ENCODE data around the gene NBEA.

NBEA gene

GRCh38 chr13:35567406-35567980 lies 625.4 kb downstream of the NBEA start:
- DNase-seq (ENCODE audit: low read depth in 2 of 2) = no peak

GRCh38 chr13:35573639-35574038 lies 631.6 kb downstream of the NBEA start:
- DNase-seq (ENCODE audit: low read depth in 2 of 2) = no peak

DNA sequence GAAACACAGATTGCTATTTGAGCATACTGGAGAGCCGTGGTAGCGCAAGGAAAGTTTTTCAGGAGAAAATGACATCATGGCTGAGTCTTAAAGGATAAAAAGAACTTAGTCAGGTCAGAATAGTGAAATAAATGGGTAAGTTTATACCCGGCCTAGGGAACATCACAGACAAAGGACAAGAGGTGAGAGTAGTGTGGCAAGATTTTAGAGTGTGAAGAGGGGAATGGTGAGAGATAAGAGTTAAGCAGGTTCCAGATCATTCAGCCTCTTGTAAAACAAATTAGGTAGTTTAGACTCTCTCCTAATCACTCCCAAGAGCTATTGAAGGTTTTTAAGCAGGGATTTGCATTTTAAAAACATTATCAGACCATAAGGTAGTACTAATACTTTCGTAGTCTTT lies 650.4 kb downstream of the NBEA start:
- DNase-seq (ENCODE audit: low read depth in 2 of 2) = no peak

GRCh38 chr13:35593651-35594050 lies 651.6 kb downstream of the NBEA start:
- DNase-seq (ENCODE audit: low read depth in 2 of 2) = no peak

DNA sequence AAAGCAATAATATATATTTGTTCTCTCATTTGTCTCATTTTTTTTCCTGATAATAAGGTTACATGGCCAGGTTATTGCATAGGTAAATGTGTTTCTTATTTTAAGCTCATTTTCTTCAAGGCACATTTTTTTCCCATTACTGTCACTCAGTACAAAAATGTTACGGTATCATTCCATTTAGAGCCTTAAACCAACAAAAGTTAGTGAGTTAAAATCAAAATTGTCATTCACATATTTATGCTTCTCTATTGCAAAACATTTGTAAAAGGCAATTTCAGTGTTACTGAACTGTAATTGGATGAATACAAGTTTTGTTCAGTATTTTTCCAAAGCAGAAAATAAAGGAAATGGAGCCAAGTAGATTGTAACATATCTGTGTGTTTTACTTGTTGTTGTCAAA lies 652.0 kb downstream of the NBEA start:
- no peak for DNase-seq (ENCODE audit: low read depth in 2 of 2)

DNA sequence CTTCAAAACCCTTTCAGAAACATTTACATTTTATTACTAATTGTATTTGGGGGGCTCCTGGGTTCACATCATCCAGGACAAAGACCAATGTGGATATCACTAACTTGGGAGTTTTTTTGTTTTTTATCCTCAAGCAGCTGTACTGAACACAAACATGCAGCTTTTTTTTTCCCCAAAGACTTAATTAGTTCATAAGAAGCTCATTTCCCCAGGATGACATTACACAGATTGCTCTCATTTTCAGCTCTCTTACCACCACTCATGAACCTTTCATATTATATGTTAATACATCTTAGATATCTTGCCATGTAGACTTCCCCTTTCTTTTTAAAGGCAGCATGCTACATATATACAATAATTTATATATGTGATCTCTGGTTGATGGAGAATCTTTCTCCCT lies 653.1 kb downstream of the NBEA start:
- DNase-seq (ENCODE audit: low read depth in 2 of 2) = no peak

DNA sequence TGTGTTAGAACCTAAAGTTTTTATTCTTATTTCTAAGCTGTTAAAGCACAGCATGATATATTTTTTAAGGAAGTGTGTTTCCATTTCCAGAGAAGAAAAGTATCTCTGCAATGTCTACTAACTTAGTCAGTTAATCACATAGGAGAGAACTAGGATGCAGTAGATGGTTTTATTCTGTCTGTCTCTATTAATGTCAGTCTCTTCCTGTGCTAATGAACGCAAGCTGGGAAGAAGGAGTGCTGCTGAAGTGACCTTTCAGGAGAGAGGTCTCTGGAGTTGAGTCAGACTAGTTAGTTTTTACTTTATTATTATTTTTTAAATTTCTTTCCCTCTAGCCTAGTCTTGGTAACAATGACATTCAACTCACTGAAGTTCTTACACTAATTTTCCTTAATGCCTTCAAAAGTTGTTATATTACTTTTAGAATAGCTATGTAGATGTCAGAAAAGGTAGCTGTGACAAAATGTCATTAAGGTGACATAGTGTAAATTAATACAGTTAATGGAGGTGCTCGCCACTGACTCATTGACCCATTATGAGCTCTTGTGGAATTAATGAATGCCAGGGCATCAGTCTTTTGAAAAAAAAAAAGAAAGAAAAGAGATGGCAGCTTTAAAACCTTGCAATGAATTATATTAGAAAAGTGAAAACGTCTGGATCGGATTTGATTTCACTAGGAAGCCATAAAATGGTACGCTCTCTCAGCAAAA lies 654.4 kb downstream of the NBEA start:
- DNase-seq (ENCODE audit: low read depth in 2 of 2) = no peak

- DNase-seq (ENCODE audit: low read depth in 2 of 2) = no peak
Measured at GRCh38 chr13:35597451-35597850, 655.4 kb downstream of the NBEA start.

GRCh38 chr13:35598233-35598632 lies 656.2 kb downstream of the NBEA start:
- no peak for DNase-seq (ENCODE audit: low read depth in 2 of 2)

DNA sequence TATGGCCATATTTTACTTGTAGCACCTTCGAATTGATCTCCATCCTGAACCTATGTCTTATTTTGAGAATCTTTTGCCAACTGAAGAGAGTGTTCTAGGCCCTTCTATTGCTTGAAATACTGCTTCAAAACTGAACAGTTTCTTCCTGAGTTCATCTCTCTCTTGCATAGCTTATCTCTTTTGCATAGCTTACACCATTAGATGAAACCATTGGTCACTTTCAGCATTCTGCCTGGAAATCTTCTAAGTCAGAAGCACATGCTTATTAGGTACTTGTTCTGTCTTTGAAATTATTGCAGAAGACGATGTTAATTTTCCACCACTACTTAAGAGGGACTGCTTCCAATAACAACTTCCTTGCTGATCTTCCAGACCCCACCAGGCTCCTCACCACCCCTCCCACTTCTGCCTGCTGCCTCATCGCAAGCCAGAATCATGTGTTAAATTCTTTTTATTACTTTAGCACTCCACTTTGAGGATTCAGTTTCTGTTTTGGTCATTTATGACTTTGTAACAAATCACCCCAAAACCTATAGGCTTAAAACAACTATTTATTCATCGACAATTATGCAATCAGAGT lies 656.8 kb downstream of the NBEA start:
- DNase-seq (ENCODE audit: low read depth in 2 of 2) = no peak

- DNase-seq (ENCODE audit: low read depth in 2 of 2) = no peak
Measured at GRCh38 chr13:35599384-35599783, 657.3 kb downstream of the NBEA start.

- peak; percentile 23 to 30 for DNase-seq (ENCODE audit: low read depth in 2 of 2)
Measured at GRCh38 chr13:35600137-35600536, 658.1 kb downstream of the NBEA start.

DNA sequence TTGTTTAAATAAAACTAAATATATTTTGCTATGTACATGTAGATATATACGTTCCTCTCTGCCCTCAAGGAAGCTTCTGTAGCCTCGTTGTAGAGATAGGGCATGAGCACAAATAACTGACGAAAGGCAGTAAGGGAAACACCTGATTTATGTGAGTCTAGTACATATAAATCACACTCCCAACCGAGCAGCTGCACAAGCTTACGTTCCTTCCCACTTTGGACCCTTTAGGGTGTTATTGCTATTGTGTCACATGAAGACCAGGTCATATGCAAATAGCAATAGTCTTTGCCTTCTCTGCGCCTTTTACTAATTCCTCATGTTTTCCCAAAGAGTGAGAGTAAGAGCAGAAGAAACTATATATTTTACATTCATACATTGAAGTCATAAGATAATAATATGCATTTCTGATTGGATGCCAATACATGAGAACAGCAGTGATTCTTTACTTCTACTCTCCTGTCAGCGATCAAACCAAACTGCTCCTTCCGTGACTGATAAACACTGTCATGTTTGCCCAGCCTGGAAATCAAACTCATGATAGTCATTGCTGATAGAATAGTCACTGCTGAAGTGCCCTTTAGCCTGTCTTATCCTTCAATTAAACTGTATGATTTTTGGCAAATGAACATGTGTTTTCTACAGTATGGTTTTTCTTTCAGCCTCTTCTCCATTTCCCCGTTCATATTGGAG lies 661.7 kb downstream of the NBEA start:
- no peak for DNase-seq (ENCODE audit: low read depth in 2 of 2)

DNA sequence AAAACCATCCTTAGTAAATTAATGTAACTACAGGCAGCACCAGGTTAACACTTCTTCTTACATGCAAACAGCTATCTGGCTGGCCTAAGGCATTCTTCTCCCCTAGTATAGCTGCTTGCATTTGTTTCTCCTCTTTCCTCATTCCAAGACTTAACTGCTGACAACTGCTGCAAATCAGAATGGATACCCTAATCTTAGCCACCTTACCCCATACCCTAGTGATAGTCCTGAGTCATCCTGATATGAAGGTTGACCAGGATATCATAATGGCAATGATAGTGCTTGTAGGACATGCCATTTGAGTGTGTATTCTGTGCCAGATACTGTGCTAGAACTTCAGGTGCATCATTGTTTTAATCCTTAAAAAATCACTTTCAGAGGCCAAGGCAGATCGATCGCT lies 672.6 kb downstream of the NBEA start:
- no peak for DNase-seq (ENCODE audit: low read depth in 2 of 2)

GRCh38 chr13:35617420-35617819 lies 675.4 kb downstream of the NBEA start:
- DNase-seq (ENCODE audit: low read depth in 2 of 2) = no peak

DNA sequence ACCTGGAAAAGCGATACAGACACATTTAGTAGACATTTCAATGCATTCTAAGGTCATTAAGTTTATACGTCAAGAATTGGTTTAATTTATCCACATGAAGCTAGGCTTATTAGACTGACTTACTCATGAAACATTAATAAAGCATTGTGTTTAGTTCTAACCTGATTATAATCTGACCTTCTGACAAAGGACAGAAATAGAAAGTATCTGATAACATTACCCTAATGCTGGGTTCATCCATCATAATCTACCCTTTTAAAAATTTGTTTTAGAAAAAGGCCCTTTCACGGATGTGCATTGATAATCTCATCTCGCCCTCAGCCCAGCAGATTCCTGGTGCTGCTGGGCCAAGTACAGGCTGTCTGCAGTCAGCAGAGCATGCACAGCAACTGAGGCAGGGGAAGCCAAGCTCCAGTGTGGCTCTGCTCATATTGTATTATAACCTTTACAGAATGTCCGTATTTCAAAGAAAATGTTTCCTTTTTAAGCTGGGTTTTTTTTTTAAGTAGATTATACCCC lies 676.6 kb downstream of the NBEA start:
- no peak for DNase-seq (ENCODE audit: low read depth in 2 of 2)

DNA sequence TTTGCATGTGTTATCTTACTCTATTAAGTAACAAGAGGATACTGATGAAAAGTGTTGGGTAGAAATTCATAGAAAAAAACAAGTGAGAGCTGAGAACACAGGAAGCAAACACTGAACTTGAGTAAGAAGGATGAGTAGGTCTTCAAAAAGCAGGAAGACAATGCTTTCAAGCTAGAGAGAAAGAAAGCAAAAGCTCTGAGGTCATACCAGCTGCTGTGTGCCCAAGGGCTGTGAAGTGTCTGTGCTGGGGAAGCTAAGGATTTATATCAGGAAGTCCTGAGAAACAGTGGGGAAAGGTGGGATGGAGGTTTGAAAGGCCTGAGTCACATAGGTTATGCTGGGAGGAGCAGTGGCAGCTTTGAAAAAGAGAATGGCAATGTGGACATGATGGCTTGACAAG lies 679.9 kb downstream of the NBEA start:
- no peak for DNase-seq (ENCODE audit: low read depth in 2 of 2)

- no peak for DNase-seq (ENCODE audit: low read depth in 2 of 2)
Measured at GRCh38 chr13:35629026-35629425, 687.0 kb downstream of the NBEA start.

DNA sequence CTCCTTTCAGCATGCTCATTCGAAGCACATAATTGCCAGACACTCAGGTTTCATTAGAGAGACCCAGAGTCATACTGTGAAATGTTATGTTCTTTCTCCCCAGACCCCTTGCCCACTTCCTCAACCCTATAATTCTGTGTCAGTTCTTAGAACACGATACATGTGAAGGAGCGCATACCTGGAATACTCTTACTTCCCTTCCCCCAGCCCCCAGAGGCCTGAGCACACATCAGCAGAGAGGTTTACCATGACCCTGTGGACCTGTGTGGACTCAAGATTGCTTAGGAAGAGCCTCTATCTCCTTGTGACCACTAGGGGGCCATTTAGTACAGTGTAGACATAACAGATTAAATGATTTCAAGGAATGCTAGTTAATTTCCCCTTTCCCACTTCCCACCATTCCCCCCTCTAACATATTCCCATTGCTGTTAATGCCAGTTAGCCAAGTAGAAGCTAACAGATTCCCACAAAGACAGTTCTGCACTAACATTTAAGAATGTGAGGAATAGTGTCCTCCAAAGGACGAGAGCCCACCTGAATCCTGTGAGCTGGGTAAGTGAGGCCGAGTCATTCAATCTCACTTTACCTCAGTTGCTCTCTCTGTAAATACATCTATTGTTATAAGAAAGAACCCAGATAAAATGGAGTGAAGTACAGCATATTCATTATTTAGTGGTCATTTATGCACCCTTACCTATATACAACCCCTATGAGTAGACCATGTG lies 688.6 kb downstream of the NBEA start:
- DNase-seq (ENCODE audit: low read depth in 2 of 2) = peak; percentile 32 to 44

DNA sequence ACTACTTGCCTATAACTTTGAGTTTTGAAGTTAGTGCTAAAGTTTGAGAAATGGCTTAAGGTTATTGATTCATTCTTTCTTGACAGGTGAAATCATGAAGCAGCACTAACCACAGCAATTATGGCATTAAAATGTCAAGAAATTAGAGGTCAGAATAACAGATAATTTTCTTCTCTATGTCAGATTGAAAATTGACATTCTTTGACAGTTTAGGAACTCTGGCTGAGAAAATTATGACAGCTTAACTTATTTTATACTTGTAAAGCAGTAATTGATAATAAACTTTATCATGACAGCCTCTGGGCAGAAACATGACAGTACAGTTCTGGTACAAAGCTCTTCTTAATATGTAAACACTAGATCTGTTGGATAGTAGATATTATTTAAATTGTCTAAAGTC lies 689.6 kb downstream of the NBEA start:
- DNase-seq (ENCODE audit: low read depth in 2 of 2) = no peak

DNA sequence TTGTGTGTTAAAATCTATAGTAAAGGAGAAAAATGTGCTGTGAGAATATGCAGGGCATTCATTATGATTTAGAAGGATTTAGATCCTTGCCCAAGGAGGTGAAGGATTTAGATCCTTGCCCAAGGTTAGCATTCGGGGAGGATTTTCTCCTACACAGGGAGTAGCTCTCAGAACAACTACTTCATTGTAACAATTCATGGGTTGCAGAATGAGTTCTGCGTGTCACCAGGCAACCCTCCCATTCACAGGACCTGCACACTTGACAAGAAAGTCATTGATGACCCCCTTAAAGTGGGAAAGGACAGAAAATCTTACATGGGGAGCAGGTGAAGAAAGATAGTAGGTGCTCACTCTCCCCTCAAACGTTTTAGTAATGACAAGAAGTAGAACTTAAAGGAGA lies 701.6 kb downstream of the NBEA start:
- no peak for DNase-seq (ENCODE audit: low read depth in 2 of 2)
